Measurements from ENCODE around the gene PIANP. TPM values are rescaled to one million over a fixed set of nuclear protein-coding genes. Genes with fewer than 3 reads are reported as not detected.

PIANP gene
- total RNA-seq, 1 donor from 2014 or later = 3.6 TPM

- peak overlapping the region; percentile 97 for H3K27ac Mint-ChIP-seq (ENCODE audit: unreplicated experiment)
- H2AFZ ChIP-seq (ENCODE audit: low read depth, low read length) = peak overlapping the region; percentile 67
- H3K27me3 ChIP-seq (ENCODE audit: insufficient read depth, low read length) = no peaks in the 10 kb centered on the region
- H3K4me1 ChIP-seq (ENCODE audit: insufficient read depth, low read length) = peaks cover 6% of the 10 kb centered on the region
- DNase-seq (ENCODE audit: low read depth) = no peak
- FAIRE-seq = no peak
- H3K9ac ChIP-seq (ENCODE audit: low read length) = peak overlapping the region; percentile 91
- H3K4me2 ChIP-seq (ENCODE audit: low read length) = peak overlapping the region; percentile 98
- H3K27ac ChIP-seq (ENCODE audit: low read depth, low read length) = peak overlapping the region; percentile 82
- peaks cover 5% of the 10 kb centered on the region for H3K36me3 ChIP-seq (ENCODE audit: insufficient read depth, low read length)
- peaks cover 6% of the 10 kb centered on the region for H3K36me3 Mint-ChIP-seq (ENCODE audit: low read depth, unreplicated experiment)
- peak overlapping the region; percentile 96 for H3K4me3 Mint-ChIP-seq (ENCODE audit: unreplicated experiment)
- no peaks in the 10 kb centered on the region for H3K9me3 Mint-ChIP-seq (ENCODE audit: unreplicated experiment)
- H3K9me3 ChIP-seq (ENCODE audit: insufficient read depth, low read depth, low read length) = no peaks in the 10 kb centered on the region
- peaks cover 28% of the 10 kb centered on the region for H3K79me2 ChIP-seq (ENCODE audit: insufficient read depth, low read length)
- H3K4me3 ChIP-seq (ENCODE audit: insufficient read depth, low read depth, low read length) = peak overlapping the region; percentile 86
- no peaks in the 10 kb centered on the region for H4K20me1 ChIP-seq (ENCODE audit: insufficient read depth, low read length)
- peaks cover 8% of the 10 kb centered on the region for H3K4me1 Mint-ChIP-seq (ENCODE audit: low read depth, unreplicated experiment)
- TF ChIP-seq CTCF (IDR thresholded peaks at IDR 0.05; ENCODE audit: insufficient read depth, low read depth, low read length) (no peak), EZH2 (IDR thresholded peaks at IDR 0.05; ENCODE audit: insufficient read depth, low read length) (no peak)
- no peaks in the 10 kb centered on the region for H3K27me3 Mint-ChIP-seq (ENCODE audit: low read depth, unreplicated experiment)
Measured at GRCh38 chr12:6662602-6662905, 38.1 kb downstream of the PIANP start.

- Mint-ChIP-seq H3K4me3 (ENCODE audit: unreplicated experiment) (peak overlapping the region; percentile 69), H3K9me3 (ENCODE audit: unreplicated experiment) (no peaks in the 10 kb centered on the region), H3K4me1 (ENCODE audit: low read depth, unreplicated experiment) (no peaks in the 10 kb centered on the region), H3K27ac (ENCODE audit: unreplicated experiment) (no peak overlapping the region), H3K36me3 (ENCODE audit: low read depth, unreplicated experiment) (peaks cover 44% of the 10 kb centered on the region), H3K27me3 (ENCODE audit: low read depth, unreplicated experiment) (no peaks in the 10 kb centered on the region)
- Histone ChIP-seq H2AFZ (ENCODE audit: low read depth, low read length) (no peak overlapping the region), H3K79me2 (ENCODE audit: insufficient read depth, low read length) (peaks cover 7% of the 10 kb centered on the region), H3K4me3 (ENCODE audit: insufficient read depth, low read depth, low read length) (no peak overlapping the region), H3K9ac (ENCODE audit: low read length) (no peak overlapping the region), H3K4me1 (ENCODE audit: insufficient read depth, low read length) (no peaks in the 10 kb centered on the region), H3K4me2 (ENCODE audit: low read length) (no peak overlapping the region), H3K9me3 (ENCODE audit: insufficient read depth, low read depth, low read length) (no peaks in the 10 kb centered on the region), H4K20me1 (ENCODE audit: insufficient read depth, low read length) (no peaks in the 10 kb centered on the region), H3K36me3 (ENCODE audit: insufficient read depth, low read length) (peaks cover 26% of the 10 kb centered on the region), H3K27ac (ENCODE audit: low read depth, low read length) (no peak overlapping the region), H3K27me3 (ENCODE audit: insufficient read depth, low read length) (no peaks in the 10 kb centered on the region)
- DNase-seq (ENCODE audit: low read depth) (no peak), FAIRE-seq (no peak)
- no peak for TF ChIP-seq CTCF (IDR thresholded peaks at IDR 0.05; ENCODE audit: insufficient read depth, low read depth, low read length)
Measured at GRCh38 chr12:6653987-6654386, 46.6 kb downstream of the PIANP start.

- Mint-ChIP-seq H3K4me3 (ENCODE audit: unreplicated experiment) (no peak overlapping the region), H3K36me3 (ENCODE audit: low read depth, unreplicated experiment) (peaks cover 42% of the 10 kb centered on the region), H3K27me3 (ENCODE audit: low read depth, unreplicated experiment) (no peaks in the 10 kb centered on the region), H3K4me1 (ENCODE audit: low read depth, unreplicated experiment) (no peaks in the 10 kb centered on the region), H3K27ac (ENCODE audit: unreplicated experiment) (no peak overlapping the region), H3K9me3 (ENCODE audit: unreplicated experiment) (peaks cover 1% of the 10 kb centered on the region)
- no peaks in the 10 kb centered on the region for H3K4me1 ChIP-seq (ENCODE audit: insufficient read depth, low read length)
- no peak overlapping the region for H3K4me2 ChIP-seq (ENCODE audit: low read length)
- H4K20me1 ChIP-seq (ENCODE audit: insufficient read depth, low read length) = no peaks in the 10 kb centered on the region
- H3K36me3 ChIP-seq (ENCODE audit: insufficient read depth, low read length) = peaks cover 26% of the 10 kb centered on the region
- H3K79me2 ChIP-seq (ENCODE audit: insufficient read depth, low read length) = peaks cover under 1% of the 10 kb centered on the region
- DNase-seq (ENCODE audit: low read depth) (no peak), FAIRE-seq (no peak)
- H3K9ac ChIP-seq (ENCODE audit: low read length) = no peak overlapping the region
- H3K27ac ChIP-seq (ENCODE audit: low read depth, low read length) = no peak overlapping the region
- H2AFZ ChIP-seq (ENCODE audit: low read depth, low read length) = no peak overlapping the region
- TF ChIP-seq EZH2 (IDR thresholded peaks at IDR 0.05; ENCODE audit: insufficient read depth, low read length) = no peak
- TF ChIP-seq CTCF (IDR thresholded peaks at IDR 0.05; ENCODE audit: insufficient read depth, low read depth, low read length) = no peak
- H3K27me3 ChIP-seq (ENCODE audit: insufficient read depth, low read length) = no peaks in the 10 kb centered on the region
- H3K9me3 ChIP-seq (ENCODE audit: insufficient read depth, low read depth, low read length) = no peaks in the 10 kb centered on the region
- no peak overlapping the region for H3K4me3 ChIP-seq (ENCODE audit: insufficient read depth, low read depth, low read length)
Measured at GRCh38 chr12:6653342-6653741, 47.3 kb downstream of the PIANP start.
